ENCODE data around the gene FAM221B.

DNA sequence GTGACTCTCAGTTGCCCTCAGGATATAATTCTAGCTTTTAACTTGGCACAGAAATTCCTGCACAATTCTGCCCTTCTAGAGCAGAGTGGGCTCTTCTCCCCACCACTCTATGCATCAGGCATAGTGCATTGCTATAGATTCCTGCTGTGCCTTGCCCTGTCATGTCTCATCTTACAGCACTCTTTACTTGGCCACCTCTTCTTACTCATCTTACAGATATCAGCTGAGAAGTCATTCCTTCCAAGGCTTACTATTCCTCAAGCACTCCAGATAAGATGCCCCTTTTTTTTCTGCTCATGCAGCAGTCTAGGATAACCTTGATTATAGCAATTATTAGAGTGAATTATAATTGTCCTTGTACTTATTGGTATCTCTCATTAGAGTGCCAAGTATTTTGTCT lies 5.6 kb downstream of the FAM221B start:
- TF ChIP-seq CTCF (IDR thresholded peaks at IDR 0.05) (no peak), POLR2AphosphoS5 (IDR thresholded peaks at IDR 0.05) (no peak)

Data from transverse colon (tissue), 4 donors.